Measurements from ENCODE around the gene MAN2B1. TPM values are rescaled to one million over a fixed set of nuclear protein-coding genes. Genes with fewer than 3 reads are reported as not detected.
"Not testable (repeated sequence)": the region's sequence is repeated elsewhere in the genome, so short reads cannot be mapped to it uniquely, and the experiment has no call there.

The MAN2B1 gene
- 29.0 TPM for total RNA-seq

DNA sequence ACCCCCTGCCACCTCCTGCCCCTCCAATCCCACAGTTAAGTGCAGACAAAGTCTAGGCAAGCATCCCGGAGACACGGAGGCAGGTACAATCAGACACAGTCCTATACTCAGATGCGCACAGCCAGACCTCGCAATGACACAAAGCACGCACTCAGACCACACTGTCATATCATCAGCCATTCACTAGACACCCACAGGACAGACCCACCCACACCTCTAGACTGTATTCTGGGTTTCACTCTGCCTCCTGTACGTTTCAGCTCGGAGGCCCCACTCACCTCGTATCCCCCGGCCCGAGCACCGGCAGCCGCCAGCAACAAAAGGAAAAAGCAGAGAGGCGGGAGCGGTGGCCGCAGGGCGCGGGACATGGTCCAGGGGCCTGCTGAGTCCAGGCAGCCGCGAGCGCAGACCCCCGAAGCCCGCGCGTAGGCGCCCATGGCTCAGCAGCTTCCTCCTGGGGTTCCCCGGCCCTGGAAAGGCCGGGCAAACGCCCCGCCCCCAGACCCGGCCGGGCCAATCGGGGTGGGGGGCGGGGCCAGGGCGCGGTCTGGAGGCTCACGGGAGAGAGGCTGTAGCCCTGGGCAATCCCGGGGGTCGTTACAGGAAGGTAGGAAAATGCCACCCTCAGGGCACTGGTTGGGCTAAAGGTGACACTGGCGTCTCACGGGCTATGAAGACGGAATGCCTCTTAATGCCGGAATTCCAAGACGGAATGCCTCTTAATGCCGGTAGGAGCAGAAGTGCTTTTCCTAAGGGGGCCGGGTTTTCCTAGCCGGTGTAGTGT, at the start of gene MAN2B1, which contains the start of gene WDR83:
MAN2B1 (minus strand) TSS at position 478 of the 784 bp plus-strand sequence; CDS start at position 437, 41 bp downstream.
WDR83 (plus strand) TSS at position 543 of the 784 bp plus-strand sequence. CDS start 2,984 bp downstream, outside the sequence.
- peak; percentile 70 for ATAC-seq

- ATAC-seq, result no peak
Measured at GRCh38 chr19:12715929-12716328, 49.4 kb upstream of the MAN2B1 start.

GRCh38 chr19:12715102-12715501, 48.6 kb upstream of the MAN2B1 start:
- ATAC-seq, result no peak

GRCh38 chr19:12713304-12713703, 46.8 kb upstream of the MAN2B1 start:
- ATAC-seq, result not testable (repeated sequence)

DNA sequence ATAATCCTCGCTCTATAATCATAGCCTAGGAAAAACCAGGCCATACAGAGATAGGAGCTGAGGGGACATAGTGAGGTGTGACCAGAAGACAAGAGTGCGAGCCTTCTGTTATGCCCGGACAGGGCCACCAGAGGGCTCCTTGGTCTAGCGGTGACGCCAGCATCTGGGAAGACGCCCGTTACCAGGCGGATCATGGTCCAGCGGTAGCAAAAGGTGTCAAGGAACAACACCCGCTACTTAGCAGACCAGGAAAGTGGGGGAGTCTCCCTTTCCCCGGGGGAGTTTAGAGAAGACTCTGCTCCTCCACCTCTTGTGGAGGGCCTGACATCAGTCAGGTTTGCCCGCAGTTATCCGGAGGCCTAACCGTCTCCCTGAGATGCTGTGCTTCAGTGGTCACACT, 45.5 kb upstream of the MAN2B1 start:
- not testable (repeated sequence) for ATAC-seq

GRCh38 chr19:12711187-12711586, 44.6 kb upstream of the MAN2B1 start:
- no peak for ATAC-seq

- ATAC-seq, result no peak
Measured at GRCh38 chr19:12708641-12709040, 42.1 kb upstream of the MAN2B1 start.

DNA sequence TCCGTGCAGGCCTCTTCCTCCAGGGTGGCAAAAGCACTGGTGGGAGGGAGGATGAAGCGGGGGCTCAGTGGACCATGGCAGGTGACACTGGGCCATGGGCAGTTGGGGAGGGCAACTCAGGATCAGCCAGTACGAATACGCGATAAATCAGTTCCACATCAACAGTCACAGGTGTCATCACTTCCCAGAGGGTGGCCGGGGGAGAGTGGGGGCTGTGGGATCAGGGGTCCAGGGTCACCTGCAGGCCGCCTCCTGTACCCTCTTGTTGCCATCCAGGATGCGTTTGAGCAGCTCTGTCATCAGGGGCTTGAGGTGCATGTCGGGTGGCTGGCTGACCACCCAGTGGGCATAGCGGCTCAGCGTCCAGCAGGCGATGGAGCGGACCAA, 39.8 kb upstream of the MAN2B1 start:
- ATAC-seq, result peak; percentile 6

DNA sequence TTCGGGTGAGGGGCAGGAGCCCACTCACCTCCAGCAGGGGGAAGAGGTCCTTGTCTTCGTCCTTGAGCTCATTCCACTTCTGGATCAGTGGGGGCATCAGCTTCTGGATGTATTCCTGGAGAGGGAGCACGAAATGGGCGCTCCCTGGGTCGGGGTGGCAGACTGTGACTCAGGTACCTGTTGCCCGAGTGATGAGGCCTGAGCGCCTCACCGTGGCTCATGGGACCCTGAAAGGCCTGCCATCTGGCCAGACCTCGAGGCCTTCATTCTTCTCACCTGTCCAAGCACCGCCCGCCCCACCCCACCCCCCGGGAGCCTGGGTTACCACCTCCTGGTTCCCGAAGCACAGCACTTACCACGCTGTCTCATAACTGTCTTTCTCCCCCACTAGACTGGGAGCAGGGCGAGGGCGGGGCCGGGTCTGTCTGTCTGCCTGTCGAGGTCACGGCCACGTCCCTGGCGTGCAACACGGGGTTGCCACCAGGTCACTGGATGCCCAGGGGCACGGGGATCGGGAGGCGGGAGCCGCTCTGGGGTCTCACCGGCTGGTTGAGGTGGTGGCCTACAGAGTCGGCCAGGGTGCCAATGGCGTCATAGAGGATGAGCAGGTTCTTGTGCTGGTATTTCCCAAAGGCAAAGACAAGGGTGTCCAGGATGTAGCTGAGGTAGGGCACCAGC, 39.3 kb upstream of the MAN2B1 start:
- peak; percentile 3 for ATAC-seq

GRCh38 chr19:12705169-12705568, 38.6 kb upstream of the MAN2B1 start:
- ATAC-seq, result no peak

DNA sequence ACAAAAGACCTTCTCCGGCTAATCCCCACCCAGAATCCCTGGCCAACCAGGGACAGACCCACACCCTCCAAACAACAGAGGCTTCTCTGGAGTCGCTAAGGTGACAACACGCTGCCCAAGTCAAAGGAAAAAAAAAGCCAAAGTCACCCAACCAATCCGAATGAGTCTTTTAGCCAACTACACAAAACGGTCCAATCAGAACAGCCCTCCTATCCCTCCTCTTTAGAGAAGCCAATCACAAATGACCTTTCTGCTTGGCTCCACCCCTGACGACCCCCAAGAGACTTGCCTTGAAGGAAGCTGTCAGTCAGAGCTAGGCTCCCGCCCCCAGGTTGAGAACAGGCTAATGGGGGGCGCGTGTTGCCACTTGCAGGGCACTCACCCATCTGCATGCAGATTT, 36.5 kb upstream of the MAN2B1 start:
- no peak for ATAC-seq

GRCh38 chr19:12701596-12702282, 35.2 kb upstream of the MAN2B1 start:
- no peak for ATAC-seq

- ATAC-seq, result no peak
Measured at GRCh38 chr19:12698138-12698537, 31.6 kb upstream of the MAN2B1 start.

GRCh38 chr19:12697425-12697824, 30.9 kb upstream of the MAN2B1 start:
- not testable (repeated sequence) for ATAC-seq

- ATAC-seq, result peak; percentile 83
Measured at GRCh38 chr19:12696366-12697335, 30.1 kb upstream of the MAN2B1 start, which contains the start of gene FBXW9. TSS of gene FBXW9 (minus strand) at chr19:12696631. CDS start at chr19:12696581, 50 bp downstream.

- peak; percentile 48 for ATAC-seq
Measured at GRCh38 chr19:12695997-12696365, 29.4 kb upstream of the MAN2B1 start.

DNA sequence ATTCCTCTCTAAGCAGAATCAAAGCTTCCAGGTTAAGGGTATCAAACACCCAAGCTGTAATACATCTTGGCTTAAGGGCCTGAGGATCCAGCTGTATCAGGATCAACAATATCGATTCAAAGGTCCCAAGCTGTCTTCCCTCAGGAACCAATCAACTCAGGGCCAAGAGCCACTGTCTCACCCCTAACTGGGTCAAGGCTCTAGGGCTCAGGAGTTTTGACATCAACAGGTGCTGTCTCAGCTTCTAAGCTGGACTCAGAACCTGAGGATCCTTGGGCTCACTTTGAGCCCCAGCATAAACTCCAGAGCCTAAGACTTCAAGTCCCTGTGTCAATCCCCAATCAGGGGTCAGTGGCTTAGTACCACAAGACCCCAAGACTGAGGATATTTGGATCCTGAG, 29.0 kb upstream of the MAN2B1 start:
- no peak for ATAC-seq

- no peak for ATAC-seq
Measured at GRCh38 chr19:12695096-12695495, 28.6 kb upstream of the MAN2B1 start.

GRCh38 chr19:12694641-12695040, 28.1 kb upstream of the MAN2B1 start:
- ATAC-seq, result no peak

DNA sequence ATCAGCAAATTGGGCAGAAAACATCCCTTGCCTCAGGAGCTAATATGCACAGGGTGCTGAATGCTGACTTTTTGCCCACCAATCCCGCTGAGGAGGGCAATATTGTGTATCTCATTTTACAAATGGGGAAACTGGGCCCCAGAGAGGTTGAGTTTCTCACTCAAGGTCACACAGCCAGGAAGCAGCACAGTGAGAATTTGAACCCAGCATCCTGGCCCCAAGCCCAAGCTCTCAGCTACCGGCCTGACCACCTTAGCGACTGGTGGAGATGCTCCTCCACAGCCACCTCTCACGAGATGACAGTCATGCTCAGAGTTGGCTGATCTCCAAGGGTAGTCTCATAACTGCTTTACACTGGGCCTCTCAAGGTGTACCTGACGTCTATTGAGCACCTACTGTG, 26.4 kb upstream of the MAN2B1 start:
- ATAC-seq, result no peak

GRCh38 chr19:12689581-12690216, 23.2 kb upstream of the MAN2B1 start:
- peak; percentile 5 for ATAC-seq

All from esophagus mucosa (tissue), 1 donor.